GM18909 (cell line): ENCODE results near the gene LARP7.
A peak's percentile ranks its signal among the peaks of the same experiment; 100 is the strongest.
"Not testable (repeated sequence)": the region's sequence is repeated elsewhere in the genome, so short reads cannot be mapped to it uniquely, and the experiment has no call there.

Experiments used
- ATAC-seq: cut with Tn5 transposase; IDR thresholded peaks from one replicate; pipeline ENCODE4 v1.9.1; 2021; ENCODE audit warnings: mild to moderate bottlenecking; ENCODE audit not compliant: unreplicated experiment, poor library complexity

The LARP7 gene

DNA sequence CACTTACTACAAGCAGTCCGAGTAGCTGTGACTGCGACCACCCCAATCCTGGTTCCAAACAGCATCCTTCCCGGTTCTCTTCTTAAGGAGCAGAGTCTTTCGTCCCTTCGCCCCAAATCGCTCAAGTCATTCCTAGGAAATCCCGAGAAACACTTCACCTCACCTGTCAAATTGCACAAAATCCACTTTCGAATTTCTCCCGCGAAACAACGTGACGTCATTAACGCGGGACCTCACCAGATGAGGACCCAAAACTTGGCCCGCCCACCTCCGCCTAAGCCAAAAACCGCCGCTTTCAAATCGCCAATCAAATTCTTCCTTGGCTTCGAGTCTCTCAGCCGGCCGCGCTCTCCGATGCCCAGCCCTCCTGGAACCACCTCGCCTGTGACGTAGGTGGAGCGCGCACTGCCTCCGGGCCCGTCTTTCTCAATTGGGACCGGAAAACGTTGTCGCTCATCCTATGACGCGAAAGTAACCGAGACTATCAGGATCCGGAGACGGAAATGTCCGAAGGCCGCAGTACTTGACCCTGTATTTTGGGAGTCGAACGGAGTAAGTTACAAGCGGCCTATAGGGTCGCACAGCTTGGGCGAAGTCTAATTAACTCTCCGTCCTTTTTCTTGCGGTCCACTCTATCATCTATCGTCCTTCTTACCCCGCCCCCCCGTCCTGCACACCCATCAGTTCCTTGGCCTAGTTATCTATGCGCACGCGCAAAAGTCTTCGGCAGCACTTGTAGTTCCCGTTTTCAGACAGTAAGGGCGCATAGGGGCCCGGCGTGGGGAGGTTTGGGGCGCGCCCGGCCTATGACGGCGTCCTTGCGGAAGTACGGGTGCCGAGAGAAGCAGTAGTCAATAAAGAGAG is at the start of gene LARP7, which contains the start of gene ZGRF1:
LARP7 (plus strand) TSS at position 456 of the 864 bp plus-strand sequence. CDS start 7,527 bp downstream, outside the sequence.
ZGRF1 (minus strand) TSS at position 222 of the 864 bp plus-strand sequence. CDS start 3,733 bp downstream, outside the sequence.
- ATAC-seq, result peak; percentile 92

GRCh38 chr4:112589206-112589605 is 47.7 kb upstream of the LARP7 start:
- peak; percentile 41 for ATAC-seq

DNA sequence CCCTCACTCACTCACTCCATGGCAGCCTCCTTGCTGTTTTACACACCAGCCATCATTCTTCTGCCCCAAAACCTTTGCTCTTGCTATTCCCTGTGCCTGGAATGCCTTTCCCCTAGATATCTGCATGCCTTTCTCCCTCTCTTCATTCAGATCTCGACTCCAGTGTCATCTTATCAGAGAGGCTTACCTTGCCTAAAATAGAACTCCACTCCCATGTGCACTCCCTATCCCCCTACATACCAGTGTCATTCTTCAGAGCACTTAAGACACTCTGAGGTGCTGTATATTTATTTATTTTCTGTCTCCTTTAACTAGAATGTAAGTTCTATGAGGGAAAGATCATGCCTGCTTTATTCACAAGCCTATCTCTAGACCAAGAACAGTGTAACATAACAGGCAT is 45.4 kb upstream of the LARP7 start:
- no peak for ATAC-seq

DNA sequence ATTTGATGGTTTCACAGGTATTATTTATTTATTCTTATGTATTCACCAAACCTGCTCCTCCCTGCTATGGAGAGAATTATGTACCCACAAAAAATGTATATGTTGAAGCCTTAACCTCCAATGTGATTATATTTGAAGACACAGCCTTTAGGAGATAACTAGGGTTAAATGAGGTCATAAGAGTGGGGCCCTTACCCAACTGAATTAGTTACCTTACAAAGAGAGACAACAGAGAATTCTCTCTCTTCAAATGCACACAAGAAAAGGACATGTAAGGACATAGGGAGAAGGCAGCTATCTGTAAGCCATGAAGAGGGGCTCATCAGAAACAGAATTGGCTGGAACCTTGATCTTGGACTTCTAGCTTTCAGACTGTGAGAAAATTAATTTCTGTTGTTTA is 44.2 kb upstream of the LARP7 start:
- no peak for ATAC-seq

DNA sequence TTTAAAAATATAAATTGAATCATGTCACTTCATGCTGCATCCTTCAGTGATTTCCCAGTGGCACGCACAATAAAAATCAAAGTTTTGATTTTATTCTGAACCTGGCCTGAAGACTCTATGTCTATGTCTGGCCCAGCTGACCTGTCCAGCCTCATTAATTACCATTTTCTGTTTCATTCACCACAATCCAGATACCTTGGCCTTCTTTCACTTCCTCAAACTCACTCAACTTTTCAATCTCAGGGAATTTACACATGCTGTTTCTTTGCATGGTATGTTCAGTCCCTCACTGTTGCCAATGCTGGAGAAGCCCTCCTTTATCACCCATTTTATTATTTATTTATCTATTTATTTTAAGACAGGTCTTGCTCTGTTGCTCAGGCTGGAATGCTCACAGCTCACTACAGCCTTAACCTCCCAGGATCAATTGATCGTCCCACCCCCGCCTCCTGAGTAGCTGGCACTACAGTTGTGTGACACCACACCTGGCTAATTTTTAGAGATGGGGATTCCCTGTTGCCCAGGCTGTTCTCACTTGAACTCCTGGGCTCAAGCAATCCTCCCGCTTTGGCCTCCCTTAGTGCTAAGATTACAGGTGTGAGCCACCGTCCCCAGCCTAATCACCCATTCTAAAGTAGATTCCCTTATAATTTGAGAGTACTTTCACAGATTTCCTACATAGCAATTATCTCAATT is 43.4 kb upstream of the LARP7 start:
- peak; percentile 67 for ATAC-seq

DNA sequence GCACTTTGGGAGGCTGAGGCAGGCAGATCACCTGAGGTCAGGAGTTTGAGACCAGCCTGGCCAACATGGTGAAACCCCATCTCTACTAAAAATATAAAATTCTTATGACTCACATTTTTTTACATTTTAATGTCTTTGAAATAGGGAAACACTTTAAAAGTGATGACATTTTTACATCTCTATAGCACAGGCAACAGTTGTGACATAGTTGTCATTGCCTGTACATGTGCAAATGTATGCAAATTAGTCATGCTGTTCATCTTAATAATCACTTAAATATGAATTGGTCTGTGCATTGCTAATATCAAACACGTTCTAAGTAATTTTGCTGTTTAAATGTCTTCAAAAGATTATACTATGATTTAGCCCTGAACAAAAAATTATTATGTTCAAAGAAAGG is 42.0 kb upstream of the LARP7 start:
- no peak for ATAC-seq

DNA sequence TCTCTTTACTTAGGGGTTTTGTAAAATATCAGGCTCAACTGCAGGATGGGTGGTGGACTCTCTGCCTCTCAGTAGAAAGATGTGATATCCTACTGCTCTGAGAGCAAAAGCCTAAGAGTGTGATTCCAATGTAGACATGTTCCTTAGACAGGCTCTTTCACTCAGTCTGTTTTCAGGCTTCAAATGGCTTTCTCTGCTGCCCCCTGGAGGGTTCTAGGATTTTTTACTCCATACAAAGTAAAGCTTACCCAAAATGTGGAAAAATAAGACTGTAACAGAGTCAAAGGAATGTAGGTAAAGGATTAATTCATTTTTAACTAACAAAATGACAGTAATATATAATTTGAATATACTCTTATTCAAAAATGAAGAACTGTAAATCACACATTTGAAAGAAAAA is 32.4 kb upstream of the LARP7 start:
- ATAC-seq, result peak; percentile 84

DNA sequence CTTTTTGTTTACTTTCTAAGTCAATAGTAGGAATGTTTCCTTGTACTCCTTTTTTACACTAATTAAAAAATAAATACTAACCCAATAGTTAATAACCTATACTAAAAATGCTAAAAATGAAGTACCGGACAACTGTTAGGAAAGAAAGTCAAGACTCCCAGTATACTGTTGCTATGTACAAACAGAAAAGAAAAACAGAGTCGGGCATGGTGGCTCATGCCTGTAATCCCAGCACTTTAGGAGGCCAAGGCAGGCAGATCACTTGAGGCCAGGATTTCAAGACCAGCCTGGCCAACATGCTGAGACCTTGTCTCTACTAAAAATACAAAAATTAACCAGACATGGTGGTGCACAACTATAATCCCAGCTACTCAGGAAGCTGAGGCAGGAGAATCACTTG is 24.1 kb upstream of the LARP7 start:
- not testable (repeated sequence) for ATAC-seq

DNA sequence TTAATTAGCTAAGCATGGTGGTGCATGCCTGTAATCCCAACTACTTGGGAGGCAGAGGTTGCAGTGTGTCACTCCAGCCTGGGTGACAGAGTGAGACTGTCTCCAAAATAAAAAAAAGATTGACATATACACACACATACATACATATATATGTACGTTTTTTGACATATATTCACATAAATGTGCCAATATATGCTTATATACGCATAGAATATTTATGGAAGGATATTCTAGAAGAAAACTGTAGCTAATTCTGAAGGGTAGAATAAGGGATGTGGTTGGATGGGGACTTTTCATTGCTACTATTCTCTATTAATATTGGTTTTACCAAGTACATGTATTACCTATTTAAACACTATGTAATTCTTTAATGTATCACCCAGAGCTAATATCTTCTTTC is 20.0 kb upstream of the LARP7 start:
- no peak for ATAC-seq

DNA sequence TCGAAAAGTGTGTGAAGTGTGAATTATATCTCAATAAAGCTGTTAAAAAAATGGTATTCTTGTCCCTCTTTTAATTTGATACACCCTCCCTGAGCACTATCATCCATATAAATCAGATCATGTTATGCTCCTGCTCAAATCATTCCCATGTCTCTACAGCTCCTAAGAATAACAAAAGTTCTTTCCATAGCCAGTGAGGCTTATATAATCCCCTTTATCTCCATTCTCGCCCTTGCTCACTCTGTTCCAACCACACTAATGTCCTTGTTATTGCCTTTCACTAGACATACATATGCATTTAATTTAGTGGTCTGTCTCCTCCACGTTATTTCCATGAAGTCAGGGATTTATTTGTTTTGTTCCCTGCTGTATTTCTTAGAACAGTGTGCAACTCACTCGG is 10.7 kb upstream of the LARP7 start:
- no peak for ATAC-seq

DNA sequence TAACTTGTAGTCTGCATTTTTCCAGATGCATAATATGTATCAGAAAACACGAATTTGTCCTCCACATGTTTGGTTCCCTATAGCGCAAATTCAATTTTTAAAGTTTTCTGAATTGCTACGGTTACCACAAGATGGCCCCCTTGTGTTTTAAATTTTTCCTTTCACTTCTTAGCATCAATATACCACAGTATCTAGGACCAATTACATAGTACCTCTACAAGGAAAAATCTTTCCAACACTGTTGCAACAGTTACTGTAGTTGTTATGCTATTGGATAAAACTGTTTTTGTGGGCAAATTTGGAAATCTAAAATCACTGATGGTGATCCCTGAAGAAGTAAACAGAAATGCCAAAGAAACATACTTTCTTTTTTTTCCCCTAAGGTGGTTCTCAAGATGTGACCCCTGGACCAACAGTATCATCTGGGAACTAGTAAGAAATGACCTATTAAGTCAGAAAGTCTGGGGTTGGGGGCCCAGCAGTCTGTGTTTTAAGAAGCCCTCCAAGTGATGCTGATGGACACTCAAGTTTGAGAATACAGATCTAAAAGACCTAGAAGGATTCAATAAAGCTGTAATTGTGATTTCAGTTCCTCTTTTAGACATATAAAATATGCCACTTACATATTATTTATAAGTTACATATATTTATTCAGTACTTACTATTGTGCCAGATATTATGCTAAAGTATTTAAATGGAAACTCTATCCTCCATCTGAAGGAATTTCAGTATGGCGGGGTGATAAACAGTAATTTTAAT is 3.3 kb upstream of the LARP7 start:
- ATAC-seq, result no peak

DNA sequence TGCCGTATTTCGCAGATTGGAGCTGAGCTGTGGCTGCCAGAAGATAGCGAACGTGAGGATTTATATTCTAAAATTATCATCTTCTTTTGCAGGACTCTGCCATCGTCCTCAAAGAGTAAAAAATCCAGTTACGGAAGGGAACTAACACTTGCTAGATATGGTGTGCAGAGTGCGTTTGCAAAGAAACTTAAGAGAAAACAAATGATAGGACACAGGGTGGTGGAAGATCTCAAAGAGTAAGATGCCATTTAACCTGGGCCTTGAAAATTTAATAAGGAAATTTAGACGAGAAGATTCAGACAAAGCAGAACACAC is 566 bp downstream of the LARP7 start:
- peak; percentile 2 for ATAC-seq

GRCh38 chr4:112642526-112642925 is 5.6 kb downstream of the LARP7 start:
- no peak for ATAC-seq

DNA sequence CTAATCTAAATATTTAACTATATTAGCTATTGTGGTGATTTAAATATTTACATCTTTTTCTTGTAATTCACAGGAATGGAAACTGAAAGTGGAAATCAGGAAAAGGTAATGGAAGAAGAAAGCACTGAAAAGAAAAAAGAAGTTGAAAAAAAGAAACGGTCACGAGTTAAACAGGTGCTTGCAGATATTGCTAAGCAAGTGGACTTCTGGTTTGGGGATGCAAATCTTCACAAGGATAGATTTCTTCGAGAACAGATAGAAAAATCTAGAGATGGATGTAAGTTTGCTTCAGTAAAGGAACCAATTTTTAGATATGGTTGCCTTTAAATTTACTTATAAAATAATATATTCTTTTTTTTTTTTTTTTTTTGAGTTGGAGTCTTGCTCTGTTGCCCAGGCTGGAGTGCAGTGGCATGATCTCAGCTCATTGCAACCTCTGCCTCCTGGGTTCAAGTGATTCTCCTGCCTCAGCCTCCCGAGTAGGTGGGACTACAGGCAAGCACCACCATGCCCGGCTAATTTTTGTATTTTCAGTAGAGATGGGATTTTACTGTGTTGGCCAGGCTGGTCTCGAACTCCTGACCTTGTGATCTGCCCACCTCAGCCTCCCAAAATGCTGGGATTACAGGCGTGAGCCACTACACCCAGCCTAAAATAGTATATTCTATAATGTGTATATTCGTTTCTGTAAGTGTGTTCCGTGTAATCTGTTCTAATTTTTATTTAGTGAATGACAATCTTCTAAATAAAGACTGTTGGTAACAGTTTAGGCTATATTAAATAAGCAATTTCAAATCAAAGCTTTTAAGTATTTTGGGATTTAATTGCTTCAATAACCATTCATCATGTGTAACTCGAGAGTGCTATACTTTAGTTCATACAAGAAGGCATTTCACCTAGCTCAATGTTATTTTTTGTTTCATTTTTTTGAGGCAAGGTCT is 7.9 kb downstream of the LARP7 start:
- ATAC-seq, result not testable (repeated sequence)

GRCh38 chr4:112645541-112646329 is 8.8 kb downstream of the LARP7 start:
- ATAC-seq, result no peak

GRCh38 chr4:112646632-112647537 is 9.9 kb downstream of the LARP7 start:
- ATAC-seq, result no peak

- no peak for ATAC-seq
Measured at GRCh38 chr4:112647785-112648184, 10.8 kb downstream of the LARP7 start.
